H1 (cell line): ENCODE results near the gene TIMP3. TPM values are rescaled to one million over a fixed set of nuclear protein-coding genes. Genes with fewer than 3 reads are reported as not detected.

Experiments used
- JUN ChIP-seq: IDR thresholded peaks from 2 replicates; pipeline ENCODE4 v1.6.1; 2011; ENCODE audit warnings: low read depth, mild to moderate bottlenecking, improper control_type of control experiment, low read length
- YY1 ChIP-seq: IDR thresholded peaks from 2 replicates; pipeline ENCODE4 v1.6.1; 2011; ENCODE audit warnings: low read depth, mild to moderate bottlenecking, low read length
- polyA plus RNA-seq, 7 experiments: library from polyadenylated mRNA; depleted of rRNA in 3 of 7; stranded (reverse) in 5 of 7; unstranded in 2 of 7; fragments of >200 nt in 5 of 7; fragments of 200-250 nt in 2 of 7; gene quantifications; 1 replicate in 5 of 7; 2 replicates in 1 of 7; 4 replicates in 1 of 7; pipeline versions ENCODE4 v1.2.1 to v1.2.3, GENCODE V29; 2011 to 2013; ENCODE audit warnings: missing spikeins in 2 of 7, mixed read lengths in 2 of 7
- total RNA-seq: library from RNA; stranded (reverse); fragmentation: NEBNext Ultra II Directional; extraction: Animal tissue kit (Norgen Biotek cat#: 25700); gene quantifications from 2 replicates; pipeline ENCODE4 v1.2.1, GENCODE V29; 2021
- TF ChIP-seq, protein P1 (sequence below), 3 experiments: IDR thresholded peaks; 1 replicate in 2 of 3; 2 replicates in 1 of 3; pipeline versions ENCODE4 v1.5.1 to v1.6.1; 2011; ENCODE audit warnings: low read length in 3 of 3, mild to moderate bottlenecking in 3 of 3, inconsistent platforms in 2 of 3, low read depth in 1 of 3, moderate library complexity in 1 of 3; ENCODE audit not compliant: insufficient read depth in 1 of 3; ENCODE audit errors: control extremely low read depth in 1 of 3

The TIMP3 gene
- total and polyA plus RNA-seq, 2 of the 8 experiments (the other 6 are each of a cell fraction or from before 2014, with no cell fraction given) = 1.3 to 4.7 TPM

DNA sequence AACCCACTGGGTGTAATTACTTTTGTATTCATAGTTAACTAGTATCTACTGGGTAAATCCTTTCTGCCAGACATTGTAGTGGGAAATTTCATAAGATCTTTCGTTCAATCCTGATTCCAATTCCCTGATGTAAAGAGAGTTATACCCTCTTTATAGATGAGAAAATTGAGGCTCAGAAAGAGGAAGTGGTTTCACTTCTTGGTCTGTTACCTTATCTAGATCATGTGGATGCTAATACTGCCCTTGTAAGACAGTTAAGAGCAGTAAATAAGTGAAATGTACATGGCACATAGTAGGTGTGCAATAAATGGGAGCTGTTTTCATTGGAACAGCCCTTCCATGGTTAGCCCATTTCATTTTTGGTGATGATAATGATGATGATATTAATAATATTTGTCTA, 46.7 kb downstream of the TIMP3 start (continued):
- TF ChIP-seq, protein P1, sequence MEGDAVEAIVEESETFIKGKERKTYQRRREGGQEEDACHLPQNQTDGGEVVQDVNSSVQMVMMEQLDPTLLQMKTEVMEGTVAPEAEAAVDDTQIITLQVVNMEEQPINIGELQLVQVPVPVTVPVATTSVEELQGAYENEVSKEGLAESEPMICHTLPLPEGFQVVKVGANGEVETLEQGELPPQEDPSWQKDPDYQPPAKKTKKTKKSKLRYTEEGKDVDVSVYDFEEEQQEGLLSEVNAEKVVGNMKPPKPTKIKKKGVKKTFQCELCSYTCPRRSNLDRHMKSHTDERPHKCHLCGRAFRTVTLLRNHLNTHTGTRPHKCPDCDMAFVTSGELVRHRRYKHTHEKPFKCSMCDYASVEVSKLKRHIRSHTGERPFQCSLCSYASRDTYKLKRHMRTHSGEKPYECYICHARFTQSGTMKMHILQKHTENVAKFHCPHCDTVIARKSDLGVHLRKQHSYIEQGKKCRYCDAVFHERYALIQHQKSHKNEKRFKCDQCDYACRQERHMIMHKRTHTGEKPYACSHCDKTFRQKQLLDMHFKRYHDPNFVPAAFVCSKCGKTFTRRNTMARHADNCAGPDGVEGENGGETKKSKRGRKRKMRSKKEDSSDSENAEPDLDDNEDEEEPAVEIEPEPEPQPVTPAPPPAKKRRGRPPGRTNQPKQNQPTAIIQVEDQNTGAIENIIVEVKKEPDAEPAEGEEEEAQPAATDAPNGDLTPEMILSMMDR (IDR thresholded peaks at IDR 0.05; ENCODE audit: control extremely low read depth in 1 of 3, insufficient read depth in 1 of 3, low read depth in 1 of 3, low read length in 3 of 3) = no peak
- TF ChIP-seq YY1 = no peak
- TF ChIP-seq JUN = no peak
- TF ChIP-seq, all 59 proteins: peak for 0
